ENCODE results near the gene VSTM2B. TPM values are rescaled to one million over a fixed set of nuclear protein-coding genes. Genes with fewer than 3 reads are reported as not detected.

The VSTM2B gene
- total RNA-seq, 1 donor from 2014 or later, result not detected

DNA sequence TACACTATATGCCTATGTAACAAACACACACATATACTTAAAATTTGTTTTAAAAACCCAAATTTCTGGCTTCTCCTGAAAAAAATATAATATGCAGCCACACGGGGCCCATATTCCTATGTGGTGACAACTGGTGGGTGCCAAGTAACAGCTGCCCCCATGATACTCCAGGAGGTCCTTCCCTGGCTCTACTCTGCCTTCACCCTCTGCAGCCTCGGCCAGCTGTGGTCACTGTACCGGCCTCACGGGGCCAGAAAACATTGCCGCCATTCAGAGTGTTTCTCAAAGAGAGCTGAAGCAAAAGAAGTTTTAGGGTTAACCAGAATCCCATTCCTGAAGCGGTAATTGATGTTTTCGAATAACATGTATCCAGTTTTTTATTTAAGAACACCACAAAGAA, 47.7 kb downstream of the VSTM2B start:
- Mint-ChIP-seq H3K27me3 (ENCODE audit: insufficient read depth, low read depth) (peaks cover 5% of the 10 kb centered on the region), H3K36me3 (no peaks in the 10 kb centered on the region), H3K4me1 (no peaks in the 10 kb centered on the region), H3K9me3 (no peaks in the 10 kb centered on the region), H3K27ac (no peak overlapping the region), H3K4me3 (no peak overlapping the region)
- Histone ChIP-seq H3K36me3 (no peaks in the 10 kb centered on the region), H2AFZ (replicated peaks) (no peak overlapping the region), H3K4me2 (no peak overlapping the region), H3K9me3 (ENCODE audit: low read depth) (no peaks in the 10 kb centered on the region), H3K4me3 (no peak overlapping the region), H3K9ac (no peak overlapping the region), H3K4me1 (peaks cover 4% of the 10 kb centered on the region), H3K79me2 (ENCODE audit: low read depth) (no peaks in the 10 kb centered on the region), H3K27ac (no peak overlapping the region), H4K20me1 (ENCODE audit: low read depth) (no peaks in the 10 kb centered on the region), H3F3A (ENCODE audit: low read depth) (no peaks in the 10 kb centered on the region), H3K27me3 (peaks cover 63% of the 10 kb centered on the region)
- TF ChIP-seq EZH2phosphoT487 (IDR thresholded peaks at IDR 0.05) (no peak), EZH2 (IDR thresholded peaks at IDR 0.05) (no peak)
- TF ChIP-seq, protein P1, sequence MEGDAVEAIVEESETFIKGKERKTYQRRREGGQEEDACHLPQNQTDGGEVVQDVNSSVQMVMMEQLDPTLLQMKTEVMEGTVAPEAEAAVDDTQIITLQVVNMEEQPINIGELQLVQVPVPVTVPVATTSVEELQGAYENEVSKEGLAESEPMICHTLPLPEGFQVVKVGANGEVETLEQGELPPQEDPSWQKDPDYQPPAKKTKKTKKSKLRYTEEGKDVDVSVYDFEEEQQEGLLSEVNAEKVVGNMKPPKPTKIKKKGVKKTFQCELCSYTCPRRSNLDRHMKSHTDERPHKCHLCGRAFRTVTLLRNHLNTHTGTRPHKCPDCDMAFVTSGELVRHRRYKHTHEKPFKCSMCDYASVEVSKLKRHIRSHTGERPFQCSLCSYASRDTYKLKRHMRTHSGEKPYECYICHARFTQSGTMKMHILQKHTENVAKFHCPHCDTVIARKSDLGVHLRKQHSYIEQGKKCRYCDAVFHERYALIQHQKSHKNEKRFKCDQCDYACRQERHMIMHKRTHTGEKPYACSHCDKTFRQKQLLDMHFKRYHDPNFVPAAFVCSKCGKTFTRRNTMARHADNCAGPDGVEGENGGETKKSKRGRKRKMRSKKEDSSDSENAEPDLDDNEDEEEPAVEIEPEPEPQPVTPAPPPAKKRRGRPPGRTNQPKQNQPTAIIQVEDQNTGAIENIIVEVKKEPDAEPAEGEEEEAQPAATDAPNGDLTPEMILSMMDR (IDR thresholded peaks at IDR 0.05), result no peak
- no peak for DNase-seq (ENCODE audit: low spot score)

DNA sequence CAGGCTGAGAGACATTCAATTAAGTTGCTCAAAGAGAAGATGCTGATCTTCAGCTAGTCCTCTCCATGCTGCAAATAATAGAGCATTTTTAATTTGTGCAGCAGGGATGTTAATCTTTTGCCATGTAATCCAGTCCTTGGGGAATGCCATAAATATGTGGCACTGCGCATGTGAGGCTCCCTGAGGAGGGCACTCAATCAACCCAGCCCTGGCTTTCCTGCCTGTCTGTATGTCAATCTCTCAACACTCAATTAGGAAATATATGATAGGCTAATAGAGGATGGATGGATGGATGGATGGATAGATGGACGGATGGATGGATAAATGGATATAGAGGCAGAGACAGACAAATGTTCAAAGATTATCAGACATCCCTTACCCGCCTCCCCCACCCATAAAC, 48.7 kb downstream of the VSTM2B start:
- no peak overlapping the region for H3K4me2 ChIP-seq
- no peak overlapping the region for H3K4me3 Mint-ChIP-seq
- H4K20me1 ChIP-seq (ENCODE audit: low read depth), result no peaks in the 10 kb centered on the region
- H3K4me1 Mint-ChIP-seq, result no peaks in the 10 kb centered on the region
- H3K36me3 ChIP-seq, result no peaks in the 10 kb centered on the region
- H3K27me3 Mint-ChIP-seq (ENCODE audit: insufficient read depth, low read depth), result peaks cover 12% of the 10 kb centered on the region
- H3K9me3 Mint-ChIP-seq, result no peaks in the 10 kb centered on the region
- no peaks in the 10 kb centered on the region for H3K36me3 Mint-ChIP-seq
- no peak for DNase-seq (ENCODE audit: low spot score)
- TF ChIP-seq EZH2phosphoT487 (IDR thresholded peaks at IDR 0.05), result no peak
- TF ChIP-seq EZH2 (IDR thresholded peaks at IDR 0.05), result no peak
- TF ChIP-seq, protein P1 (IDR thresholded peaks at IDR 0.05), result no peak
- no peak overlapping the region for H2AFZ ChIP-seq (replicated peaks)
- peaks cover 63% of the 10 kb centered on the region for H3K27me3 ChIP-seq
- H3K27ac ChIP-seq, result no peak overlapping the region
- no peaks in the 10 kb centered on the region for H3F3A ChIP-seq (ENCODE audit: low read depth)
- H3K4me1 ChIP-seq, result peaks cover 4% of the 10 kb centered on the region
- H3K9ac ChIP-seq, result no peak overlapping the region
- H3K79me2 ChIP-seq (ENCODE audit: low read depth), result no peaks in the 10 kb centered on the region
- H3K27ac Mint-ChIP-seq, result no peak overlapping the region
- H3K4me3 ChIP-seq, result no peak overlapping the region
- H3K9me3 ChIP-seq (ENCODE audit: low read depth), result no peaks in the 10 kb centered on the region

DNA sequence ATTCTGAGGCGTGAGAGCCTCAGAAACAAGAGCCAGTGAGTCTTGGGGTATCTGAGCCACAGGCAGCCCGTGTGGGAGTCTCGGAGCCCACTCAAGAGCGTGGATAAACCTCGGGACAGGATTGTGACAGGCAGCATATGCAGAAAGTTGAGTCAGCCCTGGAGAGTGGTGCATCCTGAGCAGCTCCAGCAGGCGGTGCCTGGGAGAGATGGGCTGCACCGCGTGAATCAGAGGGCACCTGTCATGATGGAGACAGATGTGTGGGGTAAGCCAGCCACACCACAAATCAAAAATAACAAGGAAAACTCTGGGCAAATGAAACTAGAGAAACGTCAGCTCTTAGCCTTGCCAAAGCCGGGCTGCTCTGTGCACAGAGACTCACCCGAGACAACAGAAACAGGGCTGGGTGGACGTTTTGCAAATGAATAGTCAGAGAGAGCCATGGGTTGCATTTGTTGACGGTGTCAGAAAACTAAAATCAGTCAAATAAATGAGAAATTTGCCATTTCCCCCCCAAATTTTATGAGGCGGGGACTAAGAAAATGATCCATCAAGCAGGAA, 50.3 kb downstream of the VSTM2B start:
- peaks cover 4% of the 10 kb centered on the region for H3K4me1 ChIP-seq
- DNase-seq (ENCODE audit: low spot score), result no peak
- Mint-ChIP-seq H3K36me3 (no peaks in the 10 kb centered on the region), H3K9me3 (no peaks in the 10 kb centered on the region), H3K27ac (no peak overlapping the region), H3K27me3 (ENCODE audit: insufficient read depth, low read depth) (peaks cover 15% of the 10 kb centered on the region), H3K4me3 (no peak overlapping the region), H3K4me1 (no peaks in the 10 kb centered on the region)
- H3K9me3 ChIP-seq (ENCODE audit: low read depth), result no peaks in the 10 kb centered on the region
- no peak overlapping the region for H3K4me3 ChIP-seq
- H3K4me2 ChIP-seq, result no peak overlapping the region
- no peak overlapping the region for H3K27ac ChIP-seq
- H3K79me2 ChIP-seq (ENCODE audit: low read depth), result no peaks in the 10 kb centered on the region
- no peaks in the 10 kb centered on the region for H3F3A ChIP-seq (ENCODE audit: low read depth)
- H3K36me3 ChIP-seq, result no peaks in the 10 kb centered on the region
- TF ChIP-seq EZH2 (IDR thresholded peaks at IDR 0.05) (no peak), EZH2phosphoT487 (IDR thresholded peaks at IDR 0.05) (no peak)
- TF ChIP-seq, protein P1 (IDR thresholded peaks at IDR 0.05), result no peak
- H3K27me3 ChIP-seq, result peaks cover 63% of the 10 kb centered on the region
- H4K20me1 ChIP-seq (ENCODE audit: low read depth), result no peaks in the 10 kb centered on the region
- no peak overlapping the region for H3K9ac ChIP-seq
- no peak overlapping the region for H2AFZ ChIP-seq (replicated peaks)
